Fibroblast of the aortic adventitia (primary cell): ENCODE measurements around the gene TMCO4. TPM values are rescaled to one million over a fixed set of nuclear protein-coding genes. Genes with fewer than 3 reads are reported as not detected.

ENCODE experiments used
- DNase-seq: peaks from one replicate; pipeline ENCODE4 v3.0.0-alpha.2; 2010; ENCODE audit warnings: low read depth
- H3K4me3 ChIP-seq: 2 replicates; pipeline ENCODE4 v1.5.1; 2011; ENCODE audit warnings: low read depth, mild to moderate bottlenecking, control low read depth, low read length, moderate library complexity
- total RNA-seq: library from RNA; depleted of rRNA; stranded (reverse); fragments of >200 nt; gene quantifications from 2 replicates; pipeline ENCODE4 v1.2.3, GENCODE V29; 2012; ENCODE audit warnings: low replicate concordance
- TF ChIP-seq, protein P1 (sequence below): IDR thresholded peaks from 2 replicates; pipeline ENCODE4 v1.5.1; 2011; ENCODE audit warnings: mild to moderate bottlenecking, low read length, control low read depth, inconsistent platforms; ENCODE audit not compliant: insufficient read depth

Gene TMCO4
- total RNA-seq, 1 donor, result 30.9 TPM

- H3K4me3 ChIP-seq, result no peak overlapping the region
- no peak for DNase-seq
- TF ChIP-seq, protein P1, sequence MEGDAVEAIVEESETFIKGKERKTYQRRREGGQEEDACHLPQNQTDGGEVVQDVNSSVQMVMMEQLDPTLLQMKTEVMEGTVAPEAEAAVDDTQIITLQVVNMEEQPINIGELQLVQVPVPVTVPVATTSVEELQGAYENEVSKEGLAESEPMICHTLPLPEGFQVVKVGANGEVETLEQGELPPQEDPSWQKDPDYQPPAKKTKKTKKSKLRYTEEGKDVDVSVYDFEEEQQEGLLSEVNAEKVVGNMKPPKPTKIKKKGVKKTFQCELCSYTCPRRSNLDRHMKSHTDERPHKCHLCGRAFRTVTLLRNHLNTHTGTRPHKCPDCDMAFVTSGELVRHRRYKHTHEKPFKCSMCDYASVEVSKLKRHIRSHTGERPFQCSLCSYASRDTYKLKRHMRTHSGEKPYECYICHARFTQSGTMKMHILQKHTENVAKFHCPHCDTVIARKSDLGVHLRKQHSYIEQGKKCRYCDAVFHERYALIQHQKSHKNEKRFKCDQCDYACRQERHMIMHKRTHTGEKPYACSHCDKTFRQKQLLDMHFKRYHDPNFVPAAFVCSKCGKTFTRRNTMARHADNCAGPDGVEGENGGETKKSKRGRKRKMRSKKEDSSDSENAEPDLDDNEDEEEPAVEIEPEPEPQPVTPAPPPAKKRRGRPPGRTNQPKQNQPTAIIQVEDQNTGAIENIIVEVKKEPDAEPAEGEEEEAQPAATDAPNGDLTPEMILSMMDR, result no peak
Observed at GRCh38 chr1:19633106-19633505, 166.6 kb downstream of the TMCO4 start.

Other genes starting within 250 kb of the TMCO4 start
- gene NBL1, start 155.6 kb downstream of the TMCO4 start, total RNA-seq, result 105 and 178 TPM in 2 replicates
- 0.09 TPM in 1 of 2 replicates, not detected in the other for gene HTR6, start 135.0 kb downstream of the TMCO4 start, total RNA-seq
- not detected in 2 replicates for gene RNF186, start 15.4 kb upstream of the TMCO4 start, total RNA-seq
- gene OTUD3, start 82.5 kb upstream of the TMCO4 start, total RNA-seq, result 5.8 and 7.0 TPM in 2 replicates
- not detected in 2 replicates for gene PLA2G2E, start 123.7 kb upstream of the TMCO4 start, total RNA-seq
- gene PLA2G2A, start 179.7 kb upstream of the TMCO4 start, total RNA-seq, result 0.27 TPM in 1 of 2 replicates, not detected in the other